HUES6 (cell line): Measurements from ENCODE around the gene RIMS4.
A peak's percentile ranks its signal among the peaks of the same experiment; 100 is the strongest.
"Not testable (repeated sequence)": the region's sequence is repeated elsewhere in the genome, so short reads cannot be mapped to it uniquely, and the experiment has no call there.

ENCODE experiments used
- H3K27ac ChIP-seq: 2 replicates; pipeline ENCODE4 v1.7.0; 2013; ENCODE audit warnings: low read depth, mild to moderate bottlenecking, low read length, inconsistent platforms
- H3K27me3 ChIP-seq: 2 replicates; pipeline ENCODE4 v1.6.1; 2013; ENCODE audit warnings: low read length; ENCODE audit not compliant: control insufficient read depth, insufficient read depth
- H3K36me3 ChIP-seq: 2 replicates; pipeline ENCODE4 v1.6.1; 2013; ENCODE audit warnings: low read length; ENCODE audit not compliant: control insufficient read depth, insufficient read depth
- H3K4me1 ChIP-seq: 2 replicates; pipeline ENCODE4 v1.6.1; 2013; ENCODE audit warnings: low read length; ENCODE audit not compliant: control insufficient read depth, insufficient read depth
- H3K4me3 ChIP-seq: 2 replicates; pipeline ENCODE4 v1.5.1; 2013; ENCODE audit warnings: low read depth, low read length
- H3K9ac ChIP-seq: one replicate; pipeline ENCODE4 v1.6.1; 2013; ENCODE audit warnings: mild to moderate bottlenecking, low read length
- H3K9me3 ChIP-seq: 2 replicates; pipeline ENCODE4 v1.6.1; 2013; ENCODE audit warnings: low read depth, low read length; ENCODE audit not compliant: control insufficient read depth, insufficient read depth

The RIMS4 gene

GRCh38 chr20:44830995-44831394 lies 20.6 kb upstream of the RIMS4 start:
- Histone ChIP-seq H3K27me3 (no peaks in the 10 kb centered on the region), H3K4me1 (peaks cover 3% of the 10 kb centered on the region; the same call in 1 of the 2 replicates), H3K27ac (no peak overlapping the region)

DNA sequence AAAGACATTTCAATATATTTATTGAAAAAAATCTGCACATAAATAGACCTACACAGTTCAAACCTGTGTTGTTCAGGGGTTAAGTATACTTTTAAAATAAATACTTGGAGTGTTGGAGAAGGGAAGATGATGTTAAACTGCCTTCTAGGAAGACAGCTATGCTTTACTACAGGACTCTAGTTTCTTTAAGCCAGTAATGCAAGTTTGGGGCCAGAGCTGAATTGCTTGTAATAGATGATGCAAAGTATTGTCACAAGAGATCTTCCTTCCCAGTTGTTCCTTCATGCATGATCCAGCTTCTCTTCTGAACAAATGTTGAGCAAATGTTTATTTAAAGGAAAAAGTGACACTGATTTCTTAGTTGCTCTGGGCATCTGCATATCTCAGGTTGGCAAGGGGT lies 20.2 kb upstream of the RIMS4 start:
- Histone ChIP-seq H3K27me3 (no peaks in the 10 kb centered on the region), H3K9ac (no peak overlapping the region), H3K9me3 (peaks cover 12% of the 10 kb centered on the region), H3K27ac (no peak overlapping the region), H3K4me3 (no peak overlapping the region), H3K4me1 (no peaks in the 10 kb centered on the region; the same call in 1 of the 2 replicates), H3K36me3 (no peaks in the 10 kb centered on the region)

More at GRCh38 chr20:44830995-44831394, 20.6 kb upstream of the RIMS4 start:
- no peak overlapping the region for H3K4me3 ChIP-seq
- H3K9ac ChIP-seq: no peak overlapping the region
- no peaks in the 10 kb centered on the region for H3K36me3 ChIP-seq
- peaks cover 10% of the 10 kb centered on the region for H3K9me3 ChIP-seq

GRCh38 chr20:44829688-44830087 lies 19.3 kb upstream of the RIMS4 start:
- Histone ChIP-seq H3K4me1 (no peaks in the 10 kb centered on the region; the same call in 1 of the 2 replicates), H3K9me3 (peaks cover 12% of the 10 kb centered on the region), H3K4me3 (no peak overlapping the region), H3K27ac (no peak overlapping the region), H3K27me3 (no peaks in the 10 kb centered on the region), H3K36me3 (no peaks in the 10 kb centered on the region), H3K9ac (no peak overlapping the region)

DNA sequence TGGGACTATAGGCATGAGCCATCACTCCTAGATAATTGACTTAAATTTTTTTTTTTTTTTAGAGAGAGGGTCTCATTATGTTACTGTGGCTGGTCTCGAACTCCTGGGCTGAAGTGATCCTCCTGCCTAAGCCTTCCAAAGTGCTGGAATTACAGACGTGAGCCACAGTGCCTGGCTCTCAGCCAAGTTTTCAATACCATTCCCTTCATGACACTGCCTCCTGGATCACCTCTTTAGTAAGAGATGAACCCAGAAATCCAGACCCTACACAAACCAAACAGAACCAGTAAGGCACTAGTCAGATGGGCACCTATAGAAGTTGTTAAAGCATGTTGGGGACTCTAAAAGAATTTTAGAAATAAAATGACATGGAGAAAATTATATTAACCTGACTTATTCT lies 18.3 kb upstream of the RIMS4 start:
- Histone ChIP-seq H3K9ac (no peak overlapping the region), H3K4me3 (no peak overlapping the region), H3K4me1 (no peaks in the 10 kb centered on the region; the same call in 1 of the 2 replicates), H3K9me3 (peaks cover 12% of the 10 kb centered on the region), H3K36me3 (no peaks in the 10 kb centered on the region), H3K27me3 (no peaks in the 10 kb centered on the region), H3K27ac (no peak overlapping the region)

GRCh38 chr20:44827401-44827800 lies 17.1 kb upstream of the RIMS4 start:
- no peak overlapping the region for H3K4me3 ChIP-seq
- H3K36me3 ChIP-seq: no peaks in the 10 kb centered on the region
- no peak overlapping the region for H3K27ac ChIP-seq
- no peaks in the 10 kb centered on the region; the same call in 1 of the 2 replicates for H3K4me1 ChIP-seq
- peaks cover 12% of the 10 kb centered on the region for H3K9me3 ChIP-seq
- H3K27me3 ChIP-seq: no peaks in the 10 kb centered on the region
- no peak overlapping the region for H3K9ac ChIP-seq

DNA sequence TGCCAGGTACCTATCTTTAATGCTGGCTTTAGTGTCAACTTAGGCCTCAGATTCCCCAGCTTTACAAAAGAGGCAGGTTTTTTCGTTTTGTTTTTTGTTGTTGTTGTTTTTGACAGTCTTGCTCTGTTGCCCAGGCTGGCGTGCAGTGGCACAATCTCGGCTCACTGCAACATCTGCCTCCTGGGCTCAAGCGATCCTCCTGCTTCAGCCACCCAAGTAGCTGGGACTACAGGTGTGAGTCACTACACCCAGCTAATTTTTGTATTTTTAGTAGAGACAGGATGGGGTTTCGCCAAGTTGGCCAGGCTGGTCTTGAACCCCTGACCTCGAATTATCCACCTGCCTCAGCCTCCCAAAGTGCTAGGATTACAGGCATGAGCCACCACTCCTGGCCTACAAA lies 11.2 kb upstream of the RIMS4 start:
- not testable (repeated sequence) for H3K4me1 ChIP-seq, H3K4me3 ChIP-seq, H3K9ac ChIP-seq, H3K9me3 ChIP-seq, H3K27me3 ChIP-seq, H3K27ac ChIP-seq, H3K36me3 ChIP-seq

GRCh38 chr20:44819936-44820335 lies 9.6 kb upstream of the RIMS4 start:
- no peaks in the 10 kb centered on the region for H3K9me3 ChIP-seq
- no peak overlapping the region for H3K4me3 ChIP-seq
- no peak overlapping the region for H3K27ac ChIP-seq
- H3K27me3 ChIP-seq: peaks cover 2% of the 10 kb centered on the region; the same call in 1 of the 2 replicates
- no peaks in the 10 kb centered on the region for H3K4me1 ChIP-seq
- no peaks in the 10 kb centered on the region for H3K36me3 ChIP-seq
- no peak overlapping the region for H3K9ac ChIP-seq

DNA sequence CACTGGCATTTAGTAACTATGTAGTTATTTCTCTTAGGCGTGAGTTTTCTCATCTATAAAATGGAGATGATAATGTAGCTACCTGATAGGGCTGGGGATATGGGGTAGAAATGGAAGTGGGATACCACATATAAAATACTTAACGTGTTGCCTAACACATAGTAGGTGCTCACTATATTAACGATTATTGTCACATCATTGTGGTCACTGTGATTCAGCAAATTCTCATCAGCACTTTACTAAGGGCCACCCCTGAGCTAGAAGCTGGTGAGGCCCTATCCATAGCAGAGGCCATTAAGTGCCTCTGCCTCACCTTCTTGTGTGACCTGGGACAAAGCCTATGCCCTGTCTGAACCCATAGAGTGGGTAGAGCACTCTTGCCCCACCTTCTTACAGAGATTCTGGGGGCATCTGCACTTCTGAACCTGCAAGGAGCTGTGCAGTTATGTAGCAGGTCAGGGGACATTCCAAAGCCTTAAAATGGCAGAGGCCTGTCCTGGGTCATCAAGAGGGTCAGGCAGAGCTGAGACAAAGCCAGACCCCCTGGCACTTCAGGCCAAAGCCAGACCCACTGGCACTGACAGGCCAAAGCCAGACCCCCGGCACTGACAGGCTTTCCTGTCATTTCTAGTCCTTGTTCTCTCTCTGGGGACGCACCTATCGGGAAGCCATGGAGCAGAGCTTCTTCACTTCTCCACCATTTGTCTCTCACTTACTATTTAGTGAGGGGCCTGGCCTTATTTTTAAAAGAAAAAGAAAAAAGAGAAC lies 7.0 kb upstream of the RIMS4 start:
- no peak overlapping the region for H3K4me3 ChIP-seq

DNA sequence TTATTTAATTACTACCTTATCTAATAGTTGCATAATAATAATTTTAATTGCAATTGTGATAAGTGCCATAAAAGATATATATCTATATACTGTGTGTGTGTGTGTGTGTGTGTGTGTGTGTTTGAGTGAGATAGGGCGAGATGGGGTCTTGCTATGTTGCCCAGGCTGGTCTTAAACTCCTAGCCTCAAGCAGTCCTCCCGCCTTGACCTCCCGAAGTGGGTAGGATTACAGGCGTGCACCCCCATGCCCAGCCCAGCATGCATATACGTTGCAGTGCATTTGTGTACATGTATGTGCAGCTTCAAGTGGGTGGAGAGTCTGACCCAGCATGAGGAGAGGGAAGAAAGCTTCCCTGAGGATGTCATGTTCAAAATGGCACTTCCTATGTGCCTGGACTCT lies 4.6 kb upstream of the RIMS4 start:
- Histone ChIP-seq H3K9ac (no peak overlapping the region), H3K9me3 (no peaks in the 10 kb centered on the region), H3K4me1 (no peaks in the 10 kb centered on the region), H3K4me3 (no peak overlapping the region), H3K27ac (no peak overlapping the region), H3K36me3 (no peaks in the 10 kb centered on the region), H3K27me3 (peaks cover 36% of the 10 kb centered on the region)

More for the DNA sequence above, 7.0 kb upstream of the RIMS4 start:
- Histone ChIP-seq H3K27me3 (peaks cover 15% of the 10 kb centered on the region), H3K27ac (no peak overlapping the region), H3K36me3 (no peaks in the 10 kb centered on the region), H3K9me3 (no peaks in the 10 kb centered on the region), H3K9ac (no peak overlapping the region), H3K4me1 (no peaks in the 10 kb centered on the region)

GRCh38 chr20:44811150-44811685 lies 872 bp upstream of the RIMS4 start:
- no peaks in the 10 kb centered on the region for H3K4me1 ChIP-seq
- H3K36me3 ChIP-seq: no peaks in the 10 kb centered on the region
- H3K9ac ChIP-seq: no peak overlapping the region
- no peak overlapping the region for H3K27ac ChIP-seq
- H3K4me3 ChIP-seq: peak overlapping the region; percentile 47
- H3K27me3 ChIP-seq: peaks cover 70% of the 10 kb centered on the region
- no peaks in the 10 kb centered on the region for H3K9me3 ChIP-seq

DNA sequence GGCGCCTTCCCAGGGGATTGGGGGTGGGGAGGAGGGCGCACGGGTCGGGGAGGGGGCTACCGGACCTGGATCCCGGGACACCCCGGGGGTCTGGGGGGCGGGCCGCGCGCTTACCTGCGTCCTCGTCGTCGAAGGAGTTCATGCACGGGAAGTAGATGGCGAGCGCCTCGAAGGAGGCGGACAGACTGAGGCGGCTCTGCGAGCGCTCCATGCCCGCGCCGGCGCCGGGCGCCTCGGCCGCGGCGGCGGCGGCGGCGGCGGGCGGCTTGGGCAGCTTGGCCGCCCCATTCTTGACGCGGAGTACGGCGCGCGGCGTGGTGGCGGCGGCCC lies 320 bp downstream of the RIMS4 start:
- peaks cover 72% of the 10 kb centered on the region for H3K27me3 ChIP-seq
- H3K9me3 ChIP-seq: no peaks in the 10 kb centered on the region
- H3K27ac ChIP-seq: no peak overlapping the region
- no peaks in the 10 kb centered on the region for H3K4me1 ChIP-seq
- H3K4me3 ChIP-seq: peak overlapping the region; percentile 54
- no peak overlapping the region for H3K9ac ChIP-seq
- no peaks in the 10 kb centered on the region for H3K36me3 ChIP-seq
